ENCODE measurements around the gene PLEKHM3.
"Not testable (repeated sequence)": the region's sequence is repeated elsewhere in the genome, so short reads cannot be mapped to it uniquely, and the experiment has no call there.

Gene PLEKHM3

GRCh38 chr2:207956771-207957170, 68.6 kb downstream of the PLEKHM3 start:
- Histone ChIP-seq H3K27ac (ENCODE audit: low read depth, low read length) (no peak overlapping the region), H3K27me3 (ENCODE audit: control insufficient read depth in 1 of 2, insufficient read depth in 2 of 2, low read length in 2 of 2) (no peaks in the 10 kb centered on the region), H3K4me1 (ENCODE audit: insufficient read depth, low read length) (peaks cover 8% of the 10 kb centered on the region), H3K36me3 (ENCODE audit: insufficient read depth, low read length) (no peaks in the 10 kb centered on the region), H3K9ac (ENCODE audit: low read length) (no peak overlapping the region), H3K4me3 (ENCODE audit: low read depth in 1 of 2, low read length in 2 of 2) (no peak overlapping the region), H3K9me3 (ENCODE audit: low read length) (no peaks in the 10 kb centered on the region)

- H3K36me3 ChIP-seq (ENCODE audit: insufficient read depth, low read length) = no peaks in the 10 kb centered on the region
- H3K9ac ChIP-seq (ENCODE audit: low read length) = no peak overlapping the region
- no peak overlapping the region for H3K27ac ChIP-seq (ENCODE audit: low read depth, low read length)
- no peaks in the 10 kb centered on the region for H3K4me1 ChIP-seq (ENCODE audit: insufficient read depth, low read length)
- no peak overlapping the region for H3K4me3 ChIP-seq (ENCODE audit: low read depth in 1 of 2, low read length in 2 of 2)
- no peaks in the 10 kb centered on the region for H3K27me3 ChIP-seq (ENCODE audit: control insufficient read depth in 1 of 2, insufficient read depth in 2 of 2, low read length in 2 of 2)
- no peaks in the 10 kb centered on the region for H3K9me3 ChIP-seq (ENCODE audit: low read length)
Observed at GRCh38 chr2:207955456-207955855, 69.9 kb downstream of the PLEKHM3 start.

GRCh38 chr2:207953354-207953753, 72.0 kb downstream of the PLEKHM3 start:
- Histone ChIP-seq H3K9me3 (ENCODE audit: low read length) (no peaks in the 10 kb centered on the region), H3K36me3 (ENCODE audit: insufficient read depth, low read length) (no peaks in the 10 kb centered on the region), H3K4me3 (ENCODE audit: low read depth in 1 of 2, low read length in 2 of 2) (no peak overlapping the region), H3K27ac (ENCODE audit: low read depth, low read length) (no peak overlapping the region), H3K27me3 (ENCODE audit: control insufficient read depth in 1 of 2, insufficient read depth in 2 of 2, low read length in 2 of 2) (no peaks in the 10 kb centered on the region), H3K9ac (ENCODE audit: low read length) (no peak overlapping the region), H3K4me1 (ENCODE audit: insufficient read depth, low read length) (no peaks in the 10 kb centered on the region)

- no peak overlapping the region for H3K9ac ChIP-seq (ENCODE audit: low read length)
- no peak overlapping the region for H3K4me3 ChIP-seq (ENCODE audit: low read depth in 1 of 2, low read length in 2 of 2)
- no peaks in the 10 kb centered on the region for H3K36me3 ChIP-seq (ENCODE audit: insufficient read depth, low read length)
- no peak overlapping the region for H3K27ac ChIP-seq (ENCODE audit: low read depth, low read length)
- H3K27me3 ChIP-seq (ENCODE audit: control insufficient read depth in 1 of 2, insufficient read depth in 2 of 2, low read length in 2 of 2) = no peaks in the 10 kb centered on the region
- H3K4me1 ChIP-seq (ENCODE audit: insufficient read depth, low read length) = no peaks in the 10 kb centered on the region
- H3K9me3 ChIP-seq (ENCODE audit: low read length) = no peaks in the 10 kb centered on the region
Observed at GRCh38 chr2:207952564-207953345, 72.6 kb downstream of the PLEKHM3 start.

- Histone ChIP-seq H3K9me3 (ENCODE audit: low read length) (no peaks in the 10 kb centered on the region), H3K4me3 (ENCODE audit: low read depth in 1 of 2, low read length in 2 of 2) (no peak overlapping the region), H3K27me3 (ENCODE audit: control insufficient read depth in 1 of 2, insufficient read depth in 2 of 2, low read length in 2 of 2) (no peaks in the 10 kb centered on the region), H3K9ac (ENCODE audit: low read length) (no peak overlapping the region), H3K4me1 (ENCODE audit: insufficient read depth, low read length) (no peaks in the 10 kb centered on the region), H3K27ac (ENCODE audit: low read depth, low read length) (no peak overlapping the region), H3K36me3 (ENCODE audit: insufficient read depth, low read length) (no peaks in the 10 kb centered on the region)
Observed at GRCh38 chr2:207951734-207952470, 73.4 kb downstream of the PLEKHM3 start.

GRCh38 chr2:207950761-207951114, 74.6 kb downstream of the PLEKHM3 start:
- H3K36me3 ChIP-seq (ENCODE audit: insufficient read depth, low read length) = peaks cover 7% of the 10 kb centered on the region
- no peaks in the 10 kb centered on the region for H3K27me3 ChIP-seq (ENCODE audit: control insufficient read depth in 1 of 2, insufficient read depth in 2 of 2, low read length in 2 of 2)
- no peak overlapping the region for H3K27ac ChIP-seq (ENCODE audit: low read depth, low read length)
- H3K4me1 ChIP-seq (ENCODE audit: insufficient read depth, low read length) = no peaks in the 10 kb centered on the region
- H3K9ac ChIP-seq (ENCODE audit: low read length) = no peak overlapping the region
- H3K9me3 ChIP-seq (ENCODE audit: low read length) = no peaks in the 10 kb centered on the region
- H3K4me3 ChIP-seq (ENCODE audit: low read depth in 1 of 2, low read length in 2 of 2) = no peak overlapping the region

- H3K9me3 ChIP-seq (ENCODE audit: low read length) = no peaks in the 10 kb centered on the region
- H3K36me3 ChIP-seq (ENCODE audit: insufficient read depth, low read length) = peaks cover 10% of the 10 kb centered on the region
- no peak overlapping the region for H3K27ac ChIP-seq (ENCODE audit: low read depth, low read length)
- H3K27me3 ChIP-seq (ENCODE audit: control insufficient read depth in 1 of 2, insufficient read depth in 2 of 2, low read length in 2 of 2) = no peaks in the 10 kb centered on the region
- H3K4me3 ChIP-seq (ENCODE audit: low read depth in 1 of 2, low read length in 2 of 2) = no peak overlapping the region
- H3K4me1 ChIP-seq (ENCODE audit: insufficient read depth, low read length) = no peaks in the 10 kb centered on the region
- H3K9ac ChIP-seq (ENCODE audit: low read length) = no peak overlapping the region
Observed at GRCh38 chr2:207950063-207950760, 75.1 kb downstream of the PLEKHM3 start.

- H3K4me1 ChIP-seq (ENCODE audit: insufficient read depth, low read length); H3K27me3 ChIP-seq (ENCODE audit: control insufficient read depth in 1 of 2, insufficient read depth in 2 of 2, low read length in 2 of 2); H3K9ac ChIP-seq (ENCODE audit: low read length); H3K27ac ChIP-seq (ENCODE audit: low read depth, low read length); H3K9me3 ChIP-seq (ENCODE audit: low read length); H3K4me3 ChIP-seq (ENCODE audit: low read depth in 1 of 2, low read length in 2 of 2): not testable (repeated sequence)
- peaks cover 13% of the 10 kb centered on the region for H3K36me3 ChIP-seq (ENCODE audit: insufficient read depth, low read length)
Observed at GRCh38 chr2:207949245-207949644, 76.1 kb downstream of the PLEKHM3 start.

- Histone ChIP-seq H3K27ac (ENCODE audit: low read depth, low read length) (no peak overlapping the region), H3K9me3 (ENCODE audit: low read length) (no peaks in the 10 kb centered on the region), H3K4me1 (ENCODE audit: insufficient read depth, low read length) (no peaks in the 10 kb centered on the region), H3K27me3 (ENCODE audit: control insufficient read depth in 1 of 2, insufficient read depth in 2 of 2, low read length in 2 of 2) (no peaks in the 10 kb centered on the region), H3K36me3 (ENCODE audit: insufficient read depth, low read length) (peaks cover 13% of the 10 kb centered on the region), H3K4me3 (ENCODE audit: low read depth in 1 of 2, low read length in 2 of 2) (no peak overlapping the region), H3K9ac (ENCODE audit: low read length) (no peak overlapping the region)
Observed at GRCh38 chr2:207944979-207945600, 80.2 kb downstream of the PLEKHM3 start.

GRCh38 chr2:207944334-207944733, 81.0 kb downstream of the PLEKHM3 start:
- Histone ChIP-seq H3K9ac (ENCODE audit: low read length) (no peak overlapping the region), H3K9me3 (ENCODE audit: low read length) (no peaks in the 10 kb centered on the region), H3K27ac (ENCODE audit: low read depth, low read length) (no peak overlapping the region), H3K4me1 (ENCODE audit: insufficient read depth, low read length) (no peaks in the 10 kb centered on the region), H3K27me3 (ENCODE audit: control insufficient read depth in 1 of 2, insufficient read depth in 2 of 2, low read length in 2 of 2) (no peaks in the 10 kb centered on the region), H3K4me3 (ENCODE audit: low read depth in 1 of 2, low read length in 2 of 2) (no peak overlapping the region), H3K36me3 (ENCODE audit: insufficient read depth, low read length) (peaks cover 13% of the 10 kb centered on the region)

GRCh38 chr2:207939342-207940108, 85.8 kb downstream of the PLEKHM3 start:
- H3K27ac ChIP-seq (ENCODE audit: low read depth, low read length) = no peak overlapping the region
- H3K36me3 ChIP-seq (ENCODE audit: insufficient read depth, low read length) = no peaks in the 10 kb centered on the region

More at GRCh38 chr2:207939342-207940108, 85.8 kb downstream of the PLEKHM3 start:
- Histone ChIP-seq H3K4me3 (ENCODE audit: low read depth in 1 of 2, low read length in 2 of 2) (no peak overlapping the region), H3K9ac (ENCODE audit: low read length) (no peak overlapping the region), H3K27me3 (ENCODE audit: control insufficient read depth in 1 of 2, insufficient read depth in 2 of 2, low read length in 2 of 2) (no peaks in the 10 kb centered on the region), H3K9me3 (ENCODE audit: low read length) (no peaks in the 10 kb centered on the region), H3K4me1 (ENCODE audit: insufficient read depth, low read length) (no peaks in the 10 kb centered on the region)

Measured in muscle layer of colon (tissue), 2 donors.